Measurements from ENCODE around the gene NELFB.

The NELFB gene

DNA sequence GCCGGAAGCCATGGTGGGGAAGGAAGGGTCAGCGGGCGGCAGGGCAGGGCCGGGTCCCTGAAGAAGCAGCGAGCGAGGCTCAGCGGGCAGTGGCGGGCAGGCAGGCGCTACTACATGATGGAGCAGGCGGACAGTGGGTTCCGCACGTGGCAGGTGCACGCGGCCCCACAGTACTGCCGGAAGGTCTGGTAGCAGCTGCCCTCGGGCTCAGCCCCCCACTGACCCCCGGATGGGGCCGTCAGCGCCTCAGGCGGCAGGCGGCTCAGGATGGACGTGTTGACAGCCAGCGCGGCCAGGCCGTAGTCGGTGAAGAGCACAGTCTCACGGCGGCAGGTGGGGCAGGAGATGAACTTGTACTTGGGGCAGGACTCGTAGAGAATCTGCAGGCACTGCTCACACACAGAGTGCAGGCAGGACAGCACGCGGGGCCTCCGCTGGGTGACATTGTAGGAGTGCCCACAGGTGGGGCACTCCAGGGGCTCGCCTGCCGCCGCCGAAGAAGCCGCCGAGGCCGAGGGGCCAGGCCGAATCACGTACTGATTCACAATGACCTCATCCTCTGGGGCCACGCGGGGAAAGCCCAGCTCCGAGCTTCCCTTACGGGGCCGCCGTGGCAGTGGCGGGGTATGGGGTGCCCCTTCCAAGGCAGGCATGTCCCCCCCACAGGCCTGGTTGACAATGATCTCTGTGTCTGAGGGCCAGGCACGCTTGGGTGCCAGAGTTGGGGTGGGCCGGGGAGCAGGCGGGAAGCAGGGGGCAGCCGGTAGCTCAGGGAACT is 34.6 kb upstream of the NELFB start:
- H3K4me3 ChIP-seq, result no peak overlapping the region
- no peak for DNase-seq (ENCODE audit: low spot score)
- TF ChIP-seq, protein P1, sequence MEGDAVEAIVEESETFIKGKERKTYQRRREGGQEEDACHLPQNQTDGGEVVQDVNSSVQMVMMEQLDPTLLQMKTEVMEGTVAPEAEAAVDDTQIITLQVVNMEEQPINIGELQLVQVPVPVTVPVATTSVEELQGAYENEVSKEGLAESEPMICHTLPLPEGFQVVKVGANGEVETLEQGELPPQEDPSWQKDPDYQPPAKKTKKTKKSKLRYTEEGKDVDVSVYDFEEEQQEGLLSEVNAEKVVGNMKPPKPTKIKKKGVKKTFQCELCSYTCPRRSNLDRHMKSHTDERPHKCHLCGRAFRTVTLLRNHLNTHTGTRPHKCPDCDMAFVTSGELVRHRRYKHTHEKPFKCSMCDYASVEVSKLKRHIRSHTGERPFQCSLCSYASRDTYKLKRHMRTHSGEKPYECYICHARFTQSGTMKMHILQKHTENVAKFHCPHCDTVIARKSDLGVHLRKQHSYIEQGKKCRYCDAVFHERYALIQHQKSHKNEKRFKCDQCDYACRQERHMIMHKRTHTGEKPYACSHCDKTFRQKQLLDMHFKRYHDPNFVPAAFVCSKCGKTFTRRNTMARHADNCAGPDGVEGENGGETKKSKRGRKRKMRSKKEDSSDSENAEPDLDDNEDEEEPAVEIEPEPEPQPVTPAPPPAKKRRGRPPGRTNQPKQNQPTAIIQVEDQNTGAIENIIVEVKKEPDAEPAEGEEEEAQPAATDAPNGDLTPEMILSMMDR (IDR thresholded peaks at IDR 0.05), result no peak
- H3K27ac ChIP-seq, result no peak overlapping the region

DNA sequence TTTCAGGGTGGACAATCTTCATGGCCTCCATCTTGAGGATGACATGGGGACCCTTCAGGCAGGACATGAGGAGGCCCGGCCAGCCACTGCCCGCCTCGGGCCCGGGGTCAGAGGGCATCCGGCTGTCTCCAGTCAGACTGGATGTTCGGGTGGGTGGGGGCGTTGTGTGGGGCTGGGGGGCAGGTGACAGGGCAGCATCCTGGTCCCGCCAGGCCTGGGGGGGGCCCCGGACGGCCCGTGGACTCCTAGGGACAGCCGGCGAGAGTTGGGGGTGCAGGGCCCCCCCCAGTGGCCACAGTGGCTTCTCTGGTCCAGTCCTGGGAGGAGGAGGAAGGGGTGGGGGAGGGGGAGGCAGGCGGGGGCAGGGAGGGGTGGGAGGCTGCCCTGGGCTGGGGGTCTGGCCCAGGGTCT is 34.0 kb upstream of the NELFB start:
- Histone ChIP-seq H3K4me3 (peak overlapping the region; percentile 87), H3K27ac (no peak overlapping the region)
- no peak for DNase-seq (ENCODE audit: low spot score)
- TF ChIP-seq, protein P1 (IDR thresholded peaks at IDR 0.05), result no peak

DNA sequence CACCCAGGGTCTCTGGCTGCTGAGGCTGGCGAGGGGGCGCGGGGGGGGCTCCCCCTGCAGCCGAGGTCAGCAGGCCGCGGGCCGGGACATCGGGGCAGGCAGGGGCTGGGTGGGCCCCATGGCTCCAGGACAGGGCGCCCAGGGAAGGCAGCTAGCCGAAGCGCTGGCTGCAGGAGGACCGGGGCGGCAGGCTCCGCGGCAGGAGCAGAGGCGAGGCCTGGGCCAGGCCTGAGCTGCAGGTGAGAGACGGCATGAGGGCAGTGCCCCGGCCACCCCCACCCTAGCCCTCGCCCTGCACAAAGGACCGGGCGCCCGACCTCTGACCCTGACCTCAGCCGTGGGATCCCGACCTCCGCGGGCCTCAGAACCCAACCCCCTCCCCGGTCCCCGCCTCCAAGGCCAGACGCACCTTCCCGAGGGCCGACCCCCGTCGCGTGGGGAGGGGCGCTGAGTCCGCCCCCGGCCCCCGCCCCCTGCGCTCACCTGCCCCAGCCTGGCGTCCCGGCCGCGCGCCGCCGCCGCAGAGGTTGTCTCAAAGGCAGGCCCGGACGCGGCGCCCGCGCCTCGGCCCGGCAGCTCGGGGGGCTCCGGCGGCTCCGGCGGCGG is 33.5 kb upstream of the NELFB start:
- H3K27ac ChIP-seq, result peak overlapping the region in 1 of 2 donors; percentile 97
- TF ChIP-seq, protein P1 (IDR thresholded peaks at IDR 0.05), result no peak
- H3K4me3 ChIP-seq, result peak overlapping the region; percentile 87
- no peak for DNase-seq (ENCODE audit: low spot score)

DNA sequence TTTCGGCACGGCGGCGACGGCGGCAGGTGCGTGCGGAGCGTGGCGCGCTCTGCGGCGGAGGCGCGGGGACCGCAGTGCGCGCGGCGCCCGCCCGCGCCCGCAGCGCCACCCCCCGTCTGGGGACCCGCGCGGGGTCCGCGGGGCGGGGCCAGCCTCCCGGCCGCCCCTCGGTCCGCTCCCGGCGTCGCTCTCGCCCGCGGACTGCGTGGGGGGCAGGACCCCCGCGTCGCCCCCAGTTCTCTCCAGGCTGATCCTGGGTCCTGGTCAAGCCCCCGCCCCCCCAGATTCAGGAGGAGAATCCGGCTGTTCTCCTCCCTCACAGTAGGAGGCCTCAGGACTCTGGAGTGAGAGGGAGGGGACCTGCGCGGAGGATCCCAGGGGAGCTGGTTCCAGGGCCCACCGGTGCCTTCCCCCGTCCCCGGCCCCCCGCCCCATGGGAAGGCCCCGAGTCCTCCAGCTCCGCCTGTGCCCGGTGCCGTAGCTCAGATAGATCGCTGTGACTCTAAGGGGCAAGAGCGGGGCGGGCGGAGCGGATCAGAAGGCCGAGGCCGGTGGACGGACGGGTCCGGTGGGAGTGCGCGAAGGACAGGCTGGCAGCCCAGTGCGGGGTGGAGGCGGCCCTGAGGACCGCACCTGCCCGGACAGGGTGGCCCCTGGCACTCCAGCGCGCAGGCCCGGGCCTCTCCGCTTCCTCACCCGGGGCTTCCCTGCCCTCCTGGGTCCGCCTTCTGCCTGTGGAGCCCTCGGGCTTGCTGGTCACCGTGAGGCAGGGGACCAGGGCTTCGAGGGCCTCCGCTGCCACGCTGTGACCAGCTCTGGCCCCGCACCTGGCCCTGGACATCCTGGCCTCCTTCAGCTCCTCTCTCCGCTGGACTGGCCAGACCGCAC is 32.7 kb upstream of the NELFB start, which contains the start of gene RNF208:
Gene RNF208, minus strand, starts transcription at position 51 of the 888 bp plus-strand sequence. CDS start 1,028 bp downstream, outside the sequence.
- peak within 1 kb of the TSS; percentile 71 to 97 for H3K27ac ChIP-seq
- TF ChIP-seq, protein P1 (IDR thresholded peaks at IDR 0.05), result no peak
- peak within 1 kb of the TSS; percentile 87 for H3K4me3 ChIP-seq
- DNase-seq (ENCODE audit: low spot score), result no peak

DNA sequence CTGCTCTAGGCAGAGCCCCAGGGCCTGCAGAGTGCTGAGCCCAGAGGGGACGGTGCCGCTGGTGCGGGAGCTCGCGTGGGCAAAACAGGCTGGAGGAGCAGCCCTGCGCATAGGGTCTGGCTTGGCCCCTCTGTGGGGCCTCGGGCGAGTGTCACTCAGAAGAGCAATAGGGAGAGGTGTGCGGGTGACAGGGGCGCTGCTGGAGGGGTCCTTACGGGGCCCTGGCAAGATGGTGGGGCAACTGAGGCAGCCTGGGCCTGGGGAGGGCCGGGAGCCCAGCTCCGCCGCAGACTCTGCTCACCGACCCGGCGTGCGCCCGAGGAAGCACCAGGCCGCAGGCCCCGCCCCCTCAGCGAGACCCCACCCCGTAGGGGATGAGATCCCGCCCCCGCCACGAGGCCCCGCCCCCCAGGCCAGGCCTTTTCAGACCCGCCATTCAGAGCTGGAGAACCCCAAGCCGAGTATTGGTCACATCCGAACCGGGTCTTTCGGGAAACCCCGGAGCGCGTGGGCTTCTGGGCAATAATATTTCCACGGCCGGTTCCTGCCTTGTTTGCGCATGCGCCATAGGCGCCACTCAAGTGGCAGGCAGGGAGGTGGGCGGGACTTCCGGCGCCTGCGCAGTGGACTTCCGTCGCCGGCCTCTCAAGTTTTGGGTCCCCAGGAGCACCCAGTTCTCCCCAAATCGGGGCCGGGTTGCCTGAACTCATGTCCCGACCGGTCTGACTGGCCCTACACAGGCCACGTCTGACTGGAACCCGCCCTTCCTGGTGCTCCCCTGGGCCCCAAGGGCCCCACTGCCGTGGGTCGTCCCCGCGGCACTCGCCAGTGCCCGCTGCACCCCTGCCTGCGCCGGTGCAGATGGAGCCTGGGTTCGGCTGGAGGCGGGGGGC is 31.8 kb upstream of the NELFB start:
- Histone ChIP-seq H3K27ac (peak overlapping the region; percentile 71 to 97), H3K4me3 (peak overlapping the region; percentile 87)
- DNase-seq (ENCODE audit: low spot score), result peak; percentile 99
- TF ChIP-seq, protein P1 (IDR thresholded peaks at IDR 0.05), result no peak

All from coronary artery (tissue), 2 donors.